GM18951 (cell line): ENCODE results near the gene NRROS.

Experiments
- POLR2A ChIP-seq: IDR thresholded peaks from 4 replicates; pipeline ENCODE4 v1.6.1; 2011; ENCODE audit warnings: mild to moderate bottlenecking; ENCODE audit not compliant: insufficient read length, insufficient read depth; ENCODE audit errors: extremely low read depth
- in situ Hi-C: fragments of 300-500 bp; cut with MboI; formaldehyde crosslinking; loops from one replicate; pipeline ENCODE4 v1.12.0; 2022; ENCODE audit warnings: low sequenced_read_pairs, mixed read lengths, inconsistent platforms; ENCODE audit not compliant: unreplicated experiment

NRROS gene

DNA sequence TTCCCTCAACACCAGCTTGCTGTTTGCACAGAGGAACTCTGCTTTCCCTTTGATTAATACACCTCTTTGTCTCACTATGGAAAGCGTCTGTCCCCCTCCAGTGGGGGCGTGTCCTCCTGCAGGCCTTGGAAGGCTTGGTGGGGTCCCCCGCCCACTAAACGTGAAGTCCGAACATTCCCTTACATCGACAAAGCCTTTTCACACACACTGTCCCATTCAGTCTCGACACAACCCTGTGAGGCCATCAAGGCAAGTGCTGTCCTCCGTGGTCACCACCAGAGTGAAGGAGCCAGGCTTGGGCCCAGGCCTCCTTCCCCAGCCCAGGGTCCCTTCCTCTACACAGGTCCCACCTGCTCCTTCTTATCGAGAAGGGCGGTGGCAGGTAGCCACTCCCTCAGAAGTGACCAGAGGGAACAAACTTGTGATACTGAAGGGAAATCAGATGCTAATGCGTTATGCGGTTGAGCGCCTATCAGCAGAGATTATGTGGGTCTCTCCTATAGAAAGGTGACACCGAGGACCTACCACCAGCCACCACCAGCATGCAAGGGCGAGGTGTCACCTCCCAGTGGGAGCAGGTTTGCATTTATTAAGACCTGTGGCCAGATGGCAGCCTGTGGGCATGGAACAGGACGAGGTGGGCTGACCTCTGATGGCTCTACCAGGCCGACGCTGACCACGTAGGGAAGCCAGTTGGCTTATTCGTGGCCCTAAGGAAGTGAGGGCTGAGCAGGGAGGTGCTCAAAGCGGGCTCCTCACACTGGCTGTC, 6.6 kb downstream of the NRROS start:
- in situ Hi-C loops: no loop called here
- no peak for TF ChIP-seq POLR2A

- in situ Hi-C loops: no loop called here
Observed at GRCh38 chr3:196646666-196647216, 7.2 kb downstream of the NRROS start.

GRCh38 chr3:196650740-196651311, 11.3 kb downstream of the NRROS start:
- in situ Hi-C loops: no loop called here
- no peak for TF ChIP-seq POLR2A

More at GRCh38 chr3:196646666-196647216, 7.2 kb downstream of the NRROS start:
- no peak for TF ChIP-seq POLR2A

DNA sequence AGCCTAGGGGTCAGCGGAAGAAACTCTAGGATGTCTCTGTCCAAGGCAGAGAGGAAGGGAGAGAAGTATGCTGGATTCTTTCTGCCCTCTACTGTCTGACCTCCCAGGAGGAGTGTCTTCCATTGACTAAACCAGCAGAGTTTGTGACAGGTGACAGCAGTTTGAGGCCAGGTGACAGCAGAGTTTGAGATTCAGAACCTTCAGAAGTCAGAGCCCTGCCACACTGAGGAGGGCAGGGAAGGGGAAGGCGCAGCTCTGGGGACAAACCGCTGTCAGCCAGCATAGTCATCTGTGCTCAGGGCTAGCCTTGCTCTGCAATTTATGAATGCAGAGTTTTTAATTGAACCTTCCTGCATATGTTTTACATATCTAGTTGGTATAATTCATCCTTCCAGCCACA, 12.3 kb downstream of the NRROS start:
- in situ Hi-C loops: no loop called here
- no peak for TF ChIP-seq POLR2A

DNA sequence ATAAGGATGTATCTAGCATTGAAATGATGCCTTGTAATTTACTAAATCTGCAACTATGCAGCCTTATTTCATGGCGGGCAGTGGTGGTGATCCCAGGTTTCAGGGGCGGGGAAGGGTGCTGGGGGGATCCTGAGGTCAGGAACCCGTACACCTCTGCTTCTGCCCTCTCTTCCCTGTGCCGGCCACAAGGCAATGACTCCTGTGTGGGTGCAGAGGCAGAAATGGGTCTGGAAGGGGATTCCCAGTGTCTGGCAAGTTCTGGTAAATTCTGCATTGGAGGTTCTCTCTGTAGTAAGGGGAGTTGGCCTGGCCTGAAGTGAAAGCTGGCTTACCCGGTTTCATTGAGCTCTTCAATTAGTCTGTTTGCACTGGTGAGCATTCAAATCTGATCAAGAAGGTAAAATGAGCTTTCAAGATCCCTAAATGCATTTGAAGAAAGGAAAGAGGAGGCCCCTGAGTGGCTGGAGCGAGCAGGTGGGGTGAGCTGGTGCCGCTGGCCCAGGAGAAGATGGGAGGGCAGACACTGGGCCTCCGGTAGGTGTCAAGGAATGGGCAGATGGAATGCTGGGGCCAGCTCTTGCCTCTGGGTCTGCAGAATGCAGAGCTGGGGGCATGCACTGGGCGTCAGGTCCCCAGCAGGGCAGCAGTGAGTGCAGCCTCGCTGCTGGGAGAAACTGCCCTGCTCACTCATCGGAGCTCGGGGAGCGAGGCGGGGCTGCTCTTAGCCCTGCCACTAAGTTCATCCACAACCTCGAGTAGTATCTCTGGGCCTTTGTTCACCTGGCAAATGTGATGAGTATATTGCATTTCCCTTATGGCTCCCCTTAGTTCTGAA, 13.7 kb downstream of the NRROS start:
- no peak for TF ChIP-seq POLR2A
- in situ Hi-C loops: no loop called here

DNA sequence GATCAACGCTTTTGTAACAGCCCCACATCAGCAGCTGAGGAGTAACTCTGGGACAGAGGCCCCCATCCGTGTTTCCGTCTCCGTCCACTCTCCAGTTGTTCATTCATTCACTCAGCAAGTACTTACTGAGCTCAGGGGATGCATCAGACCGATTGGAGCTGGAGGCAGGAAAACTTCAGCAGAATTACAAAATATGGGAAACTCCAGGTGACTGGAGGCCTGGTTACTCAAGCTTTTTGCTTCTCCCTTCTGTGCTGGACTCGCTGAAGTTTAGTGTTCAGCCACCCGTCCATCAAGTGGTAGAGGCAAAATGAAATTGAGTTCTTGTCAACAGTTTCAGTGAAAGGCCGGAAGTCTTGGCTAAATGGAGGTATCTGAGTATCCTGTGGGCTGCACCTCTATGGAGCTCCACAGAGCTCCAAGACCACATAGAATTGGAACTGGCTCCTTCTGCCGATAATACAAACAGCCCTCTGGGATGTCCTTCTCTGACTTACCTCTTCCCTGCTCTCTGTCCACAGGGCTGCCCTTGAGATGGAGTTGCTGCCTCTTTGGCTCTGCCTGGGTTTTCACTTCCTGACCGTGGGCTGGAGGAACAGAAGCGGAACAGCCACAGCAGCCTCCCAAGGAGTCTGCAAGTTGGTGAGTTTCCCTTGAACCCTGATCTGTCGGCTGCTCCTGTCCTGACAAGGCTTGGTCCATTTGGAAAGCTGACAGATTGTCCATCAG, 14.7 kb downstream of the NRROS start:
- in situ Hi-C loops: no loop called here
- no peak for TF ChIP-seq POLR2A

DNA sequence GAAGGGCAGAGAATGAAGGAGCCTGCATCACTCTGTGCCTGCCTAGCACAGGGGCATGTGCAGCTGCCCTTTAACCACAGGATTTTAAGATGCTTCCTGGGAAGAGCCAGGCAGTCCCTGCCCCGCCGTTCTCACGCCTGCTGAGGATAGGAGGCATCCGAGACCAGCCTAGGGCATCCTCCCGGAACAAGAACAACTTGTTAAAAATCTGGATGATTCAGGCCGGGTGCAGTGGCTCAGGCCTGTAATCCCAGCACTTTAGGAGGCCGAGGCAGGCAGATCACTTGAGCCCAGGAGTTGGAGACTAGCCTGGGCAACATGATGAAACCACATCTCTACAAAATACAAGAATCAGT, 15.2 kb downstream of the NRROS start:
- in situ Hi-C loops: no loop called here
- TF ChIP-seq POLR2A: no peak

GRCh38 chr3:196655496-196655895, 16.0 kb downstream of the NRROS start:
- in situ Hi-C loops: no loop called here
- TF ChIP-seq POLR2A: no peak

DNA sequence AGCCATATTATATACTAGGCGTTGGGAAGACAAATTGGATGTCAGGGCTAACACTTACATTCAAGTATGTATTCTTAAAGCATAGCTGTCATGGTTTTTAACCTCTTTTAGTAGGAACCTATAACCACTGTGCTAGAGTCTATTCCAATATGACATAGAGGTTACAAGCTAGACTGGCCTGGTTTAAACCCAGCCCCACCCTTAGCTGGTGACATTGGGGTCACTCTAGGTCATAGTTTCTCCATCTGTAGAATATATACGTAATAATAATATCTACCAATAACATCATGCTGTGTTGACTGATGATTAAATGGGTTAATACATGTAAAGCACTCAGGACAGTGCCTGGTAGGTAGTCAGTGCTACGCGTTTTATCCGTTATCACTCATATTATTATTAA, 16.7 kb downstream of the NRROS start:
- no peak for TF ChIP-seq POLR2A
- in situ Hi-C loops: no loop called here

GRCh38 chr3:196659901-196660351, 20.4 kb downstream of the NRROS start:
- in situ Hi-C loops: no loop called here
- no peak for TF ChIP-seq POLR2A

- TF ChIP-seq POLR2A: no peak
- in situ Hi-C loops: no loop called here
Observed at GRCh38 chr3:196660381-196661166, 21.1 kb downstream of the NRROS start.

GRCh38 chr3:196661400-196661799, 21.9 kb downstream of the NRROS start:
- in situ Hi-C loops: no loop called here
- TF ChIP-seq POLR2A: no peak

- in situ Hi-C loops: no loop called here
- no peak for TF ChIP-seq POLR2A
Observed at GRCh38 chr3:196662033-196662432, 22.5 kb downstream of the NRROS start.
